ENCODE data around the gene FKBP8. TPM values are rescaled to one million over a fixed set of nuclear protein-coding genes. Genes with fewer than 3 reads are reported as not detected.

FKBP8 gene
- total RNA-seq, 2 donors from 2014 or later = 277 to 336 TPM

DNA sequence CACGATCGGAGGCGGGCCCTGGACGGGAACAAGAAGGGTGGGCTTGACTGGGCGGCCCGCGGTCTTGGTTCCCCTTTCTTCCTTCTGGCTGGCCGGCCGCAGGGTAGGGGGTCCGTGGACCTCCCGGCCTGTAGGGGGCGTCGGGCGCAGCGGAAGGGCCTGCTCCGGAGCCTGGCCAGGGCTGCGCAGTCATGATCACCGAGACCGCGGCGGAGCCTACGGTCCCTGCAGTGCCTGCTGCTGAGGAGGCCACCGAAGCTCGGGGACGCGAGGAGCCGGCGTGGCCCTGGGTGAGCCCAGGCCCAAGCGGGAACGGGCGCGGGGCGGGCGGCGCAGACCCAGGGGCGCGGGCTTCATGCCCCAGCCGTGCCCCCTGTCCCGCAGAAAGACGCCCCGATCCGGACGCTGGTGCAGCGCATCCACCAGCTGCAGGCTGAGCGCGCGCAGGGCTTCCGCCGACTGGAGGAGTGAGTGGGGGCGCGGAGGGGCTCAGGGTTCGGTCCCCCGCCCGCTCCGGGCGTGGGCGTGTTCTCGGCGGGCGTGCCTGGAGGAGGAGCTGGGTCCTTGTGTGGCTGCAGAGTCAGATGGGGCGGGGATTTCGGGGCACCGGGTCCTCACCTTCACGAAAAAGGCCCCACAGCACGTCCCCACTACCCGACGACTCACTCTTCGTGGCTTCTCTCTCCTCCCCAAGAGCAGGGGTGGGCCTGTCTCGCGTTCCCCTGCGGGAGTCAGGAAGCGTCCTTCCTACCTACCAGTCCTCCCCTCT is 45.4 kb upstream of the FKBP8 start, which contains the start of gene REX1BD:
Gene REX1BD, plus strand, starts transcription at position 188 of the 769 bp plus-strand sequence. Its CDS starts 4 bp downstream, at position 192.
- peaks cover 3% of the 10 kb centered on the region for H3K4me1 ChIP-seq (ENCODE audit: control insufficient read depth, insufficient read depth, low read length)
- H3K9me3 Mint-ChIP-seq = no peaks in the 10 kb centered on the region
- no peaks in the 10 kb centered on the region for H3K27me3 ChIP-seq (ENCODE audit: control insufficient read depth, insufficient read depth, low read length, poor library complexity, severe bottlenecking)
- H3K36me3 ChIP-seq (ENCODE audit: control insufficient read depth, insufficient read depth, low read length) = peaks cover 9% of the 10 kb centered on the region
- peak within 1 kb of the TSS; percentile 95 for H3K27ac Mint-ChIP-seq
- peak within 1 kb of the TSS; percentile 77 for H3K4me3 Mint-ChIP-seq
- DNase-seq = peak; percentile 95
- peak; percentile 98 for TF ChIP-seq CTCF (conservative IDR thresholded peaks at IDR 0.05)
- H3K4me1 Mint-ChIP-seq = peaks cover 15% of the 10 kb centered on the region
- peak within 1 kb of the TSS; percentile 86 for H3K4me3 ChIP-seq (ENCODE audit: low read length)
- H3K27ac ChIP-seq (ENCODE audit: low read depth, low read length) = peak within 1 kb of the TSS; percentile 37
- H3K9ac ChIP-seq (ENCODE audit: extremely low read depth, low read length, poor library complexity, severe bottlenecking) = peak within 1 kb of the TSS; percentile 65
- peaks cover 5% of the 10 kb centered on the region for H3K36me3 Mint-ChIP-seq (ENCODE audit: low read depth)
- H3K9me3 ChIP-seq (ENCODE audit: control insufficient read depth, low read length) = no peaks in the 10 kb centered on the region
- 0 to 2% methylated on average over 35 to 71 of the region's 72 CpGs for WGBS, 2 experiments (ENCODE audit: insufficient coverage in 1 of 2, insufficient read length in 1 of 2)
- peaks cover 4% of the 10 kb centered on the region for H3K27me3 Mint-ChIP-seq (ENCODE audit: insufficient read depth)

- H3K36me3 Mint-ChIP-seq (ENCODE audit: low read depth) = peaks cover 4% of the 10 kb centered on the region
- H3K4me1 Mint-ChIP-seq = peaks cover 10% of the 10 kb centered on the region
- DNase-seq = peak; percentile 53
- peak overlapping the region; percentile 86 for H3K4me3 ChIP-seq (ENCODE audit: low read length)
- 62 to 66% methylated on average over 9 to 16 of the region's 16 CpGs for WGBS, 2 experiments (ENCODE audit: insufficient coverage in 1 of 2, insufficient read length in 1 of 2)
- peak overlapping the region; percentile 87 for H3K27ac Mint-ChIP-seq
- H3K4me3 Mint-ChIP-seq = peak overlapping the region; percentile 77
- peaks cover 9% of the 10 kb centered on the region for H3K36me3 ChIP-seq (ENCODE audit: control insufficient read depth, insufficient read depth, low read length)
- H3K4me1 ChIP-seq (ENCODE audit: control insufficient read depth, insufficient read depth, low read length) = no peaks in the 10 kb centered on the region
- peaks cover 4% of the 10 kb centered on the region for H3K27me3 Mint-ChIP-seq (ENCODE audit: insufficient read depth)
- H3K9ac ChIP-seq (ENCODE audit: extremely low read depth, low read length, poor library complexity, severe bottlenecking) = peak overlapping the region; percentile 65
- H3K27ac ChIP-seq (ENCODE audit: low read depth, low read length) = peak overlapping the region; percentile 37
- TF ChIP-seq CTCF (conservative IDR thresholded peaks at IDR 0.05) = no peak
- H3K9me3 Mint-ChIP-seq = no peaks in the 10 kb centered on the region
- H3K27me3 ChIP-seq (ENCODE audit: control insufficient read depth, insufficient read depth, low read length, poor library complexity, severe bottlenecking) = no peaks in the 10 kb centered on the region
- H3K9me3 ChIP-seq (ENCODE audit: control insufficient read depth, low read length) = no peaks in the 10 kb centered on the region
These were observed 44.7 kb upstream of the FKBP8 start for GRCh38 chr19:18587962-18588610.

GRCh38 chr19:18587561-18587960 is 44.2 kb upstream of the FKBP8 start:
- H3K4me3 ChIP-seq (ENCODE audit: low read length) = no peak overlapping the region
- Mint-ChIP-seq H3K27ac (peak overlapping the region; percentile 87), H3K4me3 (peak overlapping the region; percentile 77), H3K27me3 (ENCODE audit: insufficient read depth) (peaks cover 4% of the 10 kb centered on the region), H3K36me3 (ENCODE audit: low read depth) (peaks cover 3% of the 10 kb centered on the region), H3K4me1 (peaks cover 9% of the 10 kb centered on the region), H3K9me3 (no peaks in the 10 kb centered on the region)
- no peaks in the 10 kb centered on the region for H3K9me3 ChIP-seq (ENCODE audit: control insufficient read depth, low read length)
- H3K36me3 ChIP-seq (ENCODE audit: control insufficient read depth, insufficient read depth, low read length) = peaks cover 9% of the 10 kb centered on the region
- 95 to 97% methylated on average over 8 to 10 of the region's 12 CpGs for WGBS, 2 experiments (ENCODE audit: insufficient coverage in 1 of 2, insufficient read length in 1 of 2)
- no peak for DNase-seq
- no peak overlapping the region for H3K9ac ChIP-seq (ENCODE audit: extremely low read depth, low read length, poor library complexity, severe bottlenecking)
- no peak for TF ChIP-seq CTCF (conservative IDR thresholded peaks at IDR 0.05)
- H3K27me3 ChIP-seq (ENCODE audit: control insufficient read depth, insufficient read depth, low read length, poor library complexity, severe bottlenecking) = no peaks in the 10 kb centered on the region
- no peaks in the 10 kb centered on the region for H3K4me1 ChIP-seq (ENCODE audit: control insufficient read depth, insufficient read depth, low read length)
- H3K27ac ChIP-seq (ENCODE audit: low read depth, low read length) = no peak overlapping the region

All from endodermal cell (in vitro differentiated cells).